Tibial artery (tissue), 4 donors: ENCODE measurements around the gene HYCC1.
A peak's percentile ranks its signal among the peaks of the same experiment; 100 is the strongest.

ENCODE experiments used
- DNase-seq, 2 donors: peaks; one replicate each; pipeline ENCODE4 v3.0.0-alpha.2; 2019
- H3K27ac ChIP-seq, 2 donors: fragments of 200-600 bp; sonication (generic) in 1 of 2; 1 replicate in 1 of 2; 2 replicates in 1 of 2; pipeline ENCODE4 v1.5.1; 2018 to 2019; ENCODE audit warnings: mild to moderate bottlenecking in 1 of 2
- H3K27me3 ChIP-seq, 2 donors: fragments of 200-600 bp; sonication (generic) in 1 of 2; one replicate each; pipeline versions ENCODE4 v1.5.1 to v1.6.0; 2016 to 2019
- H3K36me3 ChIP-seq, 3 donors: fragments of 200-600 bp; sonication (generic) in 2 of 3; one replicate each; pipeline ENCODE4 v1.5.1; 2016 to 2019; ENCODE audit warnings: mild to moderate bottlenecking in 2 of 3
- H3K4me1 ChIP-seq, 4 donors: fragments of 200-600 bp; sonication (generic) in 2 of 4; 1 replicate in 3 of 4; 2 replicates in 1 of 4; pipeline ENCODE4 v1.5.1; 2016 to 2019
- H3K4me3 ChIP-seq, 2 donors: fragments of 200-600 bp; sonication (generic) in 1 of 2; 1 replicate in 1 of 2; 2 replicates in 1 of 2; pipeline ENCODE4 v1.5.1; 2018 to 2019; ENCODE audit warnings: mild to moderate bottlenecking in 2 of 2
- H3K9me3 ChIP-seq, 3 donors: fragments of 200-600 bp; sonication (generic) in 1 of 3; one replicate each; pipeline ENCODE4 v1.5.1; 2016 to 2019
- intact Hi-C: fragments of 100-400 bp; cut with DNase I; formaldehyde crosslinking; loops from one replicate; pipeline ENCODE4 v1.15.0; 2023; ENCODE audit warnings: low total_unique reads
- TF ChIP-seq, protein P1 (sequence below), 2 experiments: fragments of 200-600 bp in 1 of 2; fragments of 450-650 bp in 1 of 2; IDR thresholded peaks; one replicate each; pipeline ENCODE4 v1.5.1; 2017 to 2019; ENCODE audit warnings: antibody characterized with exemption in 2 of 2, mild to moderate bottlenecking in 1 of 2, moderate library complexity in 1 of 2

Gene HYCC1

DNA sequence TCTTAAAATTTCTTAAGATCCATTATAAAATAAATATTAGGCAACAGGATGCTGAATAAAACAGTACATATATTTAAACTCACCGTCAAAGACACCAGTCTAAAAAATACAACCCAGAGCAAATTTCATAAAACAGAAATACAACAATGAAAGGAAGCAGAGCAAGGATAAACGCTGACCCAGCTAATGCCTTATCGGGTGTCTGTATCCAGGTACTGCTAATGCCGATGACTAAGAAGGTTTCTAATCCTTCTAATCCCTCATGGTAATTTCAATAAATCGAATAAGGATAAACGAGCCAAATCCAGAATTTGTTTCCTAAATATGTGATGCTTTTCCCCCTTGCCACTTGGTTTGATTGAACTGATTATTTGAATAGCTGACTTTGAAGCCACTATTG lies 1.7 kb downstream of the HYCC1 start:
- TF ChIP-seq, protein P1, sequence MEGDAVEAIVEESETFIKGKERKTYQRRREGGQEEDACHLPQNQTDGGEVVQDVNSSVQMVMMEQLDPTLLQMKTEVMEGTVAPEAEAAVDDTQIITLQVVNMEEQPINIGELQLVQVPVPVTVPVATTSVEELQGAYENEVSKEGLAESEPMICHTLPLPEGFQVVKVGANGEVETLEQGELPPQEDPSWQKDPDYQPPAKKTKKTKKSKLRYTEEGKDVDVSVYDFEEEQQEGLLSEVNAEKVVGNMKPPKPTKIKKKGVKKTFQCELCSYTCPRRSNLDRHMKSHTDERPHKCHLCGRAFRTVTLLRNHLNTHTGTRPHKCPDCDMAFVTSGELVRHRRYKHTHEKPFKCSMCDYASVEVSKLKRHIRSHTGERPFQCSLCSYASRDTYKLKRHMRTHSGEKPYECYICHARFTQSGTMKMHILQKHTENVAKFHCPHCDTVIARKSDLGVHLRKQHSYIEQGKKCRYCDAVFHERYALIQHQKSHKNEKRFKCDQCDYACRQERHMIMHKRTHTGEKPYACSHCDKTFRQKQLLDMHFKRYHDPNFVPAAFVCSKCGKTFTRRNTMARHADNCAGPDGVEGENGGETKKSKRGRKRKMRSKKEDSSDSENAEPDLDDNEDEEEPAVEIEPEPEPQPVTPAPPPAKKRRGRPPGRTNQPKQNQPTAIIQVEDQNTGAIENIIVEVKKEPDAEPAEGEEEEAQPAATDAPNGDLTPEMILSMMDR (IDR thresholded peaks at IDR 0.05): no peak
- Histone ChIP-seq H3K36me3 (peaks cover 0 to 4% (median 0%) of the 10 kb centered on the region in 3 donors), H3K4me3 (peak overlapping the region; percentile 87 to 88), H3K27me3 (no peaks in the 10 kb centered on the region), H3K4me1 (peaks cover 0 to 51% (median 17%) of the 10 kb centered on the region in 4 donors), H3K9me3 (no peaks in the 10 kb centered on the region), H3K27ac (peak overlapping the region in 1 of 2 donors; percentile 86)
- intact Hi-C loops: loop anchor here (2.0 to 5.0 kb wide), 2 partner anchors 160 to 189 kb away; partner anchors contain the start of gene TOMM7
- DNase-seq: no peak

DNA sequence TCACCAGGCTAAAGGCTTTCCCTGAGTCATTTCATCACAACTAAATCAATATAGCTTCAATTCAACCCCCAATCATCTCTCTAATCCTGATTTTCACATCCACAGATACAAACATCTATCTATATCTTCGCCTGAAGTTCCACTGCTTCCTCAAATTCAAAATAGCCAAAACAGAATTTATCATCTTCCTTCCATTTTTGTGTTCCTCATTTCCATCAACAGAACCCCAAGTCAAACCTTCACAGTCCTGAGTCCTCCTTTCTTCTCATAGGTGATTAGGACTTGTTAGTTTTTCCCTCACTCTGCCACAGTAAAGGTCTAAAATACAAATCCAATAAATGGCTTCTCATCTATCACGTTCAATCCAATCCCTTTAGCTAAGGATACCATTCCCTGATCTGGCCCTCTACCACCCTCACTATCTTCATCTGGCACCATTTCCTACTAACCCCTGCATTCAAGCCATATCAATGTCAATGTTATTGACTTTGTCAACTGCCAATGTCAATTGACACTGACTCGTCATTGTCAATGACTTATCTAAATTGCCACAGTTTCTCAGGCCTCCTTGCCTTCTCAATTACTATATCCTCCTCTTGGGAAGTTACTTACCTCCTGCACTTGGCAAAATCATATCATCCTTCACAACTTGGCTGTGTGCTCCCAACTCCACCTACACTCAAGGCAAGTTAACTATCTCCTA lies 2.6 kb downstream of the HYCC1 start:
- intact Hi-C loops: loop anchor here (5.0 kb wide), 1 partner anchor 159 kb away; no protein-coding TSS in a partner anchor
- peaks cover 0 to 42% (median 15%) of the 10 kb centered on the region in 4 donors for H3K4me1 ChIP-seq
- DNase-seq: no peak
- H3K9me3 ChIP-seq: no peaks in the 10 kb centered on the region
- H3K27me3 ChIP-seq: no peaks in the 10 kb centered on the region
- H3K27ac ChIP-seq: peak overlapping the region in 1 of 2 donors; percentile 11
- TF ChIP-seq, protein P1 (IDR thresholded peaks at IDR 0.05): no peak
- peak overlapping the region in 1 of 2 donors; percentile 1 for H3K4me3 ChIP-seq
- H3K36me3 ChIP-seq: peaks cover 0 to 4% (median 0%) of the 10 kb centered on the region in 3 donors

DNA sequence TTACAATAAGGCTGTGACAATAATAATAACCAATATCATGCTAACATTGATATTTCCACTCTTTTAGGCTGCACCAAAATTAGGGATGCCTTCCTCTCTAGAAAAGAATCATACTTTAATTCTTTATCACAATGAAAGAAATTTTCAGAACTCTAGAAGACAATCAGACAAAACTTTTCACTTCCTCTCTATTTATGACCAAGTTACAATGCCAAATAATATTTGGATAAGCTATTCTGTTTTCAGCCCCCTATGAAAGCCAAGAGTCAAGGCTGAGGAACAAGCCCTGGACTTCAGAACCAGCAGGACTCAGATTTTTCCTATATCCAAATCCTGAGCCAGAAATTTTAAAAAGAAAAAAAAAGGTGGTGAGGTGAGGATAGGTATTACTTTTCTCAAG lies 4.6 kb downstream of the HYCC1 start:
- intact Hi-C loops: no loop called here
- TF ChIP-seq, protein P1 (IDR thresholded peaks at IDR 0.05): no peak
- H3K27ac ChIP-seq: peak overlapping the region; percentile 20 to 39

DNA sequence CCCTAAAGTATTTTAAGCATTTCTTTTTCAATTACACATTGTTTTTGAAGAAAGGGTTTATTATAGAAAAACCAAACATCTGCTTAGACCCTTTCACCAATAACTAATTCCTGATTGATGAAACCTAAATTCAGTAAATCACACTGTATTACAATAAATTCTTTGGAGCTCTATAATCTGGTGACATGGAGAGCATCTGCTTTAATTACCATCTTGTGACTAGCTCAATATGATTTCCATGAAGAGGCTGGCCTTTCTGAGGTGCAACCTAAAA lies 9.7 kb downstream of the HYCC1 start:
- no peaks in the 10 kb centered on the region for H3K9me3 ChIP-seq
- no peaks in the 10 kb centered on the region for H3K27me3 ChIP-seq
- H3K36me3 ChIP-seq: no peaks in the 10 kb centered on the region
- peak overlapping the region; percentile 31 to 53 for H3K27ac ChIP-seq
- DNase-seq: no peak
- no peak overlapping the region for H3K4me3 ChIP-seq
- intact Hi-C loops: no loop called here
- H3K4me1 ChIP-seq: peaks cover 0 to 44% (median 12%) of the 10 kb centered on the region in 4 donors
- TF ChIP-seq, protein P1 (IDR thresholded peaks at IDR 0.05): no peak

More for the DNA sequence above, 4.6 kb downstream of the HYCC1 start:
- H3K36me3 ChIP-seq: peaks cover 0 to 4% (median 0%) of the 10 kb centered on the region in 3 donors
- no peaks in the 10 kb centered on the region for H3K9me3 ChIP-seq
- no peaks in the 10 kb centered on the region for H3K27me3 ChIP-seq
- no peak overlapping the region for H3K4me3 ChIP-seq
- H3K4me1 ChIP-seq: peaks cover 0 to 42% (median 15%) of the 10 kb centered on the region in 4 donors
- DNase-seq: no peak

DNA sequence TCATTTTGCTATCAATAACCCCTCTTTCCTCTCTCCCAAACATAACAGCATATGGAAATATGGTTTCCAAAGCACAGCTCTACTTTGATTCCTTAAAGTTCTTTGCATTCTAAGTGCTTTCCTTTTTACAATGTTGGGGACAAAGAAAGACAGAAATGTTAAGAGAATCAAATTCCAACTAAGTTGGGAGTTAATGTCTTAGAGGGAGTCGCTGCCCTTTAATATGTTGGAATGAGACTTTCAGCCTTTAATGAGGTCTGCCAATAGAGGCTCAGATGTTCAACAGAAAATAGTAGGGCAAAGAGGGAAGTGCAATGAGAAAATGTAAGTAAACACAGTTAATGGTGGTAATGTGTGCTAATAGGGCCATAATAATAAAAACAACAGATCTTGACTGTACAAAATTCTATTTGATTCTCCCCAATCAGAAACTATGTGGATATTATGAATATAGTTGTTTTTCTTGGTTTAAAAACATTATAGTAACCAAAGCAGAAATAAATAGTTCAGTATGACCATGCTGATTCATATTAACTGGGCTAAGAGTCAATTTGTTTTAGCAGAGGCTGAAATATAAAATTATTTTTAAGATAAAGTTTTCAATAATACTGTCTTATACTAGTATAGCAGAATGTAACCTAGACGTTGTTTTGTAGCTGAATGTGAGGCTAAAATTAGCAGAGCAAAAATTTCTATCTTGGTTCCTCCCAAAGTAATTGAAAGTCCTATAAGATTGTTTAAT lies 10.3 kb downstream of the HYCC1 start:
- H3K36me3 ChIP-seq: no peaks in the 10 kb centered on the region
- peak overlapping the region; percentile 31 to 53 for H3K27ac ChIP-seq
- no peaks in the 10 kb centered on the region for H3K9me3 ChIP-seq
- peaks cover 0 to 43% (median 12%) of the 10 kb centered on the region in 4 donors for H3K4me1 ChIP-seq
- intact Hi-C loops: no loop called here
- H3K4me3 ChIP-seq: no peak overlapping the region
- TF ChIP-seq, protein P1 (IDR thresholded peaks at IDR 0.05): no peak
- no peaks in the 10 kb centered on the region for H3K27me3 ChIP-seq
- no peak for DNase-seq
